GM06990 (cell line): ENCODE measurements around the gene MERTK.
"Not testable (repeated sequence)": the region's sequence is repeated elsewhere in the genome, so short reads cannot be mapped to it uniquely, and the experiment has no call there.

Experiments used
- DNase-seq: peaks from one replicate; pipeline ENCODE4 v3.0.0-alpha.2; 2011; ENCODE audit not compliant: insufficient read length; ENCODE audit errors: extremely low read depth
- H3K27me3 ChIP-seq: replicated peaks from 2 replicates; pipeline ENCODE4 v1.6.0; 2011; ENCODE audit warnings: low read length; ENCODE audit not compliant: control insufficient read depth, insufficient read depth
- H3K36me3 ChIP-seq: 2 replicates; pipeline ENCODE4 v1.5.1; 2011; ENCODE audit warnings: low read length; ENCODE audit not compliant: control insufficient read depth, insufficient read depth
- H3K4me3 ChIP-seq: replicated peaks from 2 replicates; pipeline ENCODE4 v1.5.1; 2011; ENCODE audit warnings: low read depth, mild to moderate bottlenecking, control low read depth, low read length
- CTCF ChIP-seq: IDR thresholded peaks from 2 replicates; pipeline ENCODE4 v1.5.1; 2011; ENCODE audit warnings: low read length, control low read depth, mild to moderate bottlenecking, inconsistent platforms; ENCODE audit not compliant: insufficient read depth, poor library complexity, severe bottlenecking

The MERTK gene

GRCh38 chr2:111897924-111898702 lies at the start of gene MERTK:
TSS of gene MERTK (plus strand) at chr2:111898607. CDS start at chr2:111898736, 129 bp downstream.
- DNase-seq = peak; percentile 55
- Histone ChIP-seq H3K36me3 (no peaks in the 10 kb centered on the region), H3K4me3 (peak within 1 kb of the TSS; percentile 59), H3K27me3 (no peaks in the 10 kb centered on the region; the same call in 1 of the 2 replicates)
- peak; percentile 58 for TF ChIP-seq CTCF

DNA sequence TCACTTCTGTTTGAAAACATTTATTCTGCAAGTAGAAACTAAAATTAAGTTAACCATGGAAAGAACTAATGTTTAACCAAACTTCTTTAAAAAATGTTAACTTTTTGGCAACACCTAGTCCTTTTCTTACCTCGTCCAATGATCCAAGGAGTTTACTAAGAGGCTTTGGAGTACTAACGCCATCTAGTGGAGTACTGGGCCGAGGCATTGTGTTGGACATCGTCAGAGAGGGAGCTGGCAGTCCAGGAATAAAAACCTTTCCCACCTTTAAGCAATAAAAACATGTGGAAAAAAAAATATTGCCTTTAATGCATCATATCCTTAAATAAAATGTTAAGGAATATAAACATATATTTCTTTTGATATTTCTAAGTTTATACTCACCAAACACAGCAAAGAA lies 47.8 kb upstream of the MERTK start:
- DNase-seq, H3K4me3 ChIP-seq, H3K36me3 ChIP-seq, H3K27me3 ChIP-seq: not testable (repeated sequence)
- peak; percentile 30 for TF ChIP-seq CTCF

- DNase-seq = not testable (repeated sequence)
Measured at GRCh38 chr2:111852544-111852943, 45.9 kb upstream of the MERTK start.

GRCh38 chr2:111860005-111860404 lies 38.4 kb upstream of the MERTK start:
- DNase-seq, H3K27me3 ChIP-seq, H3K4me3 ChIP-seq, H3K36me3 ChIP-seq: not testable (repeated sequence)

More at GRCh38 chr2:111852544-111852943, 45.9 kb upstream of the MERTK start:
- H3K27me3 ChIP-seq, H3K4me3 ChIP-seq, H3K36me3 ChIP-seq: not testable (repeated sequence)

DNA sequence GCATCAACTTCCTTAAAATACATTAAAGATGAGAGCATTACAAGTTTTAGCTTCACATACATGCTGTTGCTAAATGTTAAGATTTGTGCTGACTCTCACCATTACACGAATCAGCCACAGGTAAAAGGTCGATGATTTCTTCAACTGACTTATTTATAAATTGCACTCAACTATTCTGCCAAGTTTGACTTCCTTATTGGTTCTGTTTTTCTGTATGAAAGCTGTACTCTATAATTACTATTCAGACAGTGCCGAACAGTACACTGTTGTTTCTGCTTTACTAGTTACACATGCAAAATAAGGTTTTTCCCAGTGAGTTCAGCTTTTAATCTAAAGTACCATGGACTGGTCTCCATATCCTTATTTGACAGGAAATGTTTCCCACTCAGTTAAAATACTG lies 33.3 kb upstream of the MERTK start:
- DNase-seq, H3K36me3 ChIP-seq, H3K4me3 ChIP-seq, H3K27me3 ChIP-seq: not testable (repeated sequence)

DNA sequence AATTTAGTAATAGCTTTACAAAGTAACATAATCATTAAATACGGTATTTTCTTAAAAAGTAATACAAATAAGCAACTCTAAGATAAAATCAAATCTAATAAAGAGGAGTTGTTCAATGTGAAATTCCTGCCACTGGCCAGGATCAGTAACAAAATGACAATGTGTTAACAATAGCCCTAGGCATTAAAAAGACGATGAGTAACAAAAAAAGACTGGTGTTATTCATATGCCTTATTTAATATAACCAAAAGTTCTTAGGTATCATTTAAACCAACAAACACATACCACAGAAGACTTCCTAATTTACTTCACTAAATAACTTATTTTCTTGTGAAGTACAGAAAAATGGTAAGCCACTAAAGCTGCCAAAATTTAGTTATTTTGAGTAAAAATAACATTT lies 25.6 kb upstream of the MERTK start:
- not testable (repeated sequence) for H3K4me3 ChIP-seq, H3K36me3 ChIP-seq, DNase-seq, H3K27me3 ChIP-seq

- no peak for TF ChIP-seq CTCF
- Histone ChIP-seq H3K36me3 (no peaks in the 10 kb centered on the region), H3K4me3 (peak within 1 kb of the TSS; percentile 95), H3K27me3 (no peaks in the 10 kb centered on the region)
- DNase-seq = peak; percentile 92
Measured at GRCh38 chr2:111883661-111884591, 14.5 kb upstream of the MERTK start, which contains the start of gene ANAPC1. TSS of gene ANAPC1 (minus strand) at chr2:111884193. CDS start at chr2:111880825, 3,368 bp downstream.
